Cardiac muscle cell (in vitro differentiated cells and primary cell): ENCODE results near the gene TSPAN4. TPM values are rescaled to one million over a fixed set of nuclear protein-coding genes. Genes with fewer than 3 reads are reported as not detected.
A peak's percentile ranks its signal among the peaks of the same experiment; 100 is the strongest.

Source experiments
- DNase-seq, 2 donors: peaks; one replicate each; pipeline versions ENCODE4 v3.0.0 to v3.0.0-alpha.2; 2010 to 2017; ENCODE audit warnings: low read depth in 1 of 2, low spot score in 1 of 2
- H3K27ac ChIP-seq: fragments of 200-600 bp; sonication (generic); 2 replicates; pipeline ENCODE4 v1.5.1; 2016
- H3K27me3 ChIP-seq: fragments of 200-600 bp; sonication (generic); 2 replicates; pipeline ENCODE4 v1.6.0; 2016; ENCODE audit warnings: control low read depth
- H3K36me3 ChIP-seq: fragments of 200-600 bp; sonication (generic); 2 replicates; pipeline ENCODE4 v1.5.1; 2016; ENCODE audit warnings: control low read depth
- H3K4me1 ChIP-seq: fragments of 200-600 bp; sonication (generic); 2 replicates; pipeline ENCODE4 v1.8.1; 2017; ENCODE audit warnings: low read depth, mild to moderate bottlenecking, mixed run types
- H3K4me3 ChIP-seq: fragments of 200-600 bp; sonication (generic); 2 replicates; pipeline ENCODE4 v1.5.1; 2016; ENCODE audit warnings: mild to moderate bottlenecking
- H3K9me3 ChIP-seq: fragments of 200-600 bp; sonication (generic); 2 replicates; pipeline ENCODE4 v1.5.1; 2017; ENCODE audit warnings: low read depth, mild to moderate bottlenecking, control low read depth
- CTCF ChIP-seq: IDR thresholded peaks from 2 replicates; pipeline ENCODE4 v1.5.1; 2012; ENCODE audit warnings: low read depth, mild to moderate bottlenecking, low read length
- polyA plus RNA-seq: library from polyadenylated mRNA; unstranded; fragments of >200 nt; fragmentation: Nextera tagmentation; extraction: Ambion mirVana; gene quantifications from 2 replicates; pipeline ENCODE4 v1.2.1, GENCODE V29; 2016
- total RNA-seq: library from RNA; depleted of rRNA; stranded (reverse); fragments of >200 nt; gene quantifications from 2 replicates; pipeline ENCODE4 v1.2.3, GENCODE V29; 2016

TSPAN4 gene
- total and polyA plus RNA-seq, 2 experiments from 2014 or later: 85.3 to 125 TPM

- no peaks in the 10 kb centered on the region for H3K9me3 ChIP-seq
- no peaks in the 10 kb centered on the region for H3K36me3 ChIP-seq
- TF ChIP-seq CTCF: no peak
- no peaks in the 10 kb centered on the region for H3K27me3 ChIP-seq
- no peak overlapping the region for H3K4me3 ChIP-seq
- no peak overlapping the region for H3K27ac ChIP-seq
- H3K4me1 ChIP-seq: peaks cover 13% of the 10 kb centered on the region
- DNase-seq: no peak
These were observed 13.1 kb downstream of the TSPAN4 start for GRCh38 chr11:855796-856195.

- peaks cover 7% of the 10 kb centered on the region for H3K4me1 ChIP-seq
- no peak for TF ChIP-seq CTCF
- no peaks in the 10 kb centered on the region for H3K27me3 ChIP-seq
- no peak for DNase-seq
- H3K9me3 ChIP-seq: no peaks in the 10 kb centered on the region
- H3K4me3 ChIP-seq: no peak overlapping the region
- no peak overlapping the region for H3K27ac ChIP-seq
- no peaks in the 10 kb centered on the region for H3K36me3 ChIP-seq
These were observed 13.7 kb downstream of the TSPAN4 start for GRCh38 chr11:856397-856796.

- no peak for TF ChIP-seq CTCF
- no peak overlapping the region for H3K27ac ChIP-seq
- H3K4me1 ChIP-seq: peaks cover 6% of the 10 kb centered on the region
- no peaks in the 10 kb centered on the region for H3K9me3 ChIP-seq
- H3K27me3 ChIP-seq: no peaks in the 10 kb centered on the region
- DNase-seq: no peak
- H3K36me3 ChIP-seq: no peaks in the 10 kb centered on the region
- H3K4me3 ChIP-seq: no peak overlapping the region
These were observed 15.6 kb downstream of the TSPAN4 start for GRCh38 chr11:858053-858761.

- no peaks in the 10 kb centered on the region for H3K27me3 ChIP-seq
- H3K4me3 ChIP-seq: no peak overlapping the region
- no peaks in the 10 kb centered on the region for H3K36me3 ChIP-seq
- TF ChIP-seq CTCF: no peak
- no peak overlapping the region for H3K27ac ChIP-seq
- no peak for DNase-seq
- no peaks in the 10 kb centered on the region for H3K9me3 ChIP-seq
- H3K4me1 ChIP-seq: peaks cover 6% of the 10 kb centered on the region
These were observed 16.2 kb downstream of the TSPAN4 start for GRCh38 chr11:858762-859339.

GRCh38 chr11:859394-860131 is 16.9 kb downstream of the TSPAN4 start:
- TF ChIP-seq CTCF: no peak

More at GRCh38 chr11:859394-860131, 16.9 kb downstream of the TSPAN4 start:
- no peak overlapping the region for H3K4me3 ChIP-seq
- H3K36me3 ChIP-seq: no peaks in the 10 kb centered on the region
- peak; percentile 61 to 94 for DNase-seq
- H3K27ac ChIP-seq: peak overlapping the region; percentile 17
- H3K27me3 ChIP-seq: no peaks in the 10 kb centered on the region
- no peaks in the 10 kb centered on the region for H3K9me3 ChIP-seq
- H3K4me1 ChIP-seq: peaks cover 6% of the 10 kb centered on the region
